ENCODE measurements around the gene MORN3. TPM values are rescaled to one million over a fixed set of nuclear protein-coding genes. Genes with fewer than 3 reads are reported as not detected.

MORN3 gene
- total RNA-seq, 1 experiment from 2014 or later, result 0.37 TPM

GRCh38 chr12:121630791-121631355, 38.6 kb downstream of the MORN3 start:
- CTCF ChIA-PET, result interaction anchor here (0.5 to 6.6 kb wide), 3 partner anchors 38 to 101 kb away, joined by 3 to 59 read pairs (median 6); partner anchors contain the start of gene MORN3
- Mint-ChIP-seq H3K27me3 (ENCODE audit: low read depth) (no peaks in the 10 kb centered on the region), H3K4me1 (peaks cover 62% of the 10 kb centered on the region), H3K9me3 (no peaks in the 10 kb centered on the region), H3K27ac (peak overlapping the region; percentile 73), H3K36me3 (peaks cover 9% of the 10 kb centered on the region; the same call in 1 of the 2 replicates), H3K4me3 (no peak overlapping the region)
- ATAC-seq (no peak), DNase-seq (ENCODE audit: low spot score) (no peak)
- no peak for TF ChIP-seq ZBTB43 (CRISPR knock-in tag; IDR thresholded peaks at IDR 0.05)
- no peak for TF ChIP-seq PRDM15 (CRISPR knock-in tag; IDR thresholded peaks at IDR 0.05)
- no peak for TF ChIP-seq ELF4 (CRISPR knock-in tag; IDR thresholded peaks at IDR 0.05; ENCODE audit: low read depth)
- no peak for TF ChIP-seq MLX (CRISPR knock-in tag; IDR thresholded peaks at IDR 0.05)
- TF ChIP-seq SMAD4 (CRISPR knock-in tag; IDR thresholded peaks at IDR 0.05), result no peak
- TF ChIP-seq ZNF425 (CRISPR knock-in tag; conservative IDR thresholded peaks at IDR 0.05), result no peak
- TF ChIP-seq SMAD3 (CRISPR knock-in tag; IDR thresholded peaks at IDR 0.05; ENCODE audit: borderline replicate concordance), result no peak
- no peak for TF ChIP-seq TP53 (CRISPR knock-in tag; IDR thresholded peaks at IDR 0.05)
- TF ChIP-seq ATF6 (CRISPR knock-in tag; IDR thresholded peaks at IDR 0.05), result no peak
- POLR2A ChIA-PET, result no interaction called here

GRCh38 chr12:121628536-121628935, 40.9 kb downstream of the MORN3 start:
- Mint-ChIP-seq H3K4me3 (peak overlapping the region; percentile 81), H3K9me3 (no peaks in the 10 kb centered on the region), H3K27me3 (ENCODE audit: low read depth) (no peaks in the 10 kb centered on the region), H3K4me1 (peaks cover 66% of the 10 kb centered on the region), H3K27ac (peak overlapping the region; percentile 67; the same call in 1 of the 2 replicates), H3K36me3 (peaks cover 6% of the 10 kb centered on the region; the same call in 1 of the 2 replicates)
- CTCF ChIA-PET, result interaction anchor here (3.0 to 6.6 kb wide), 4 partner anchors 26 to 75 kb away, joined by 14 to 67 read pairs (median 60); partner anchors contain the start of genes KDM2B and MORN3
- ATAC-seq (no peak), DNase-seq (ENCODE audit: low spot score) (no peak)
- POLR2A ChIA-PET, result interaction anchor here (4.3 kb wide), 1 partner anchor 50 kb away, joined by 73 read pairs; the partner anchor contains the start of gene KDM2B
- TF ChIP-seq AR (CRISPR knock-in tag; IDR thresholded peaks at IDR 0.05) (no peak), FOXP1 (CRISPR knock-in tag; IDR thresholded peaks at IDR 0.05; ENCODE audit: borderline replicate concordance) (no peak), ETV6 (CRISPR knock-in tag; IDR thresholded peaks at IDR 0.05) (no peak), CTCF (IDR thresholded peaks at IDR 0.05) (no peak), STAT6 (CRISPR knock-in tag; conservative IDR thresholded peaks at IDR 0.05; ENCODE audit: low read depth) (no peak)

All from WTC11 (cell line).